OCI-LY1 (cell line): ENCODE measurements around the gene ZMIZ1.

Experiments
- H2AFZ ChIP-seq: fragments of 200-600 bp; sonication (generic), shearing (Covaris generic); 2 replicates; pipeline ENCODE4 v1.6.0; 2014; ENCODE audit warnings: antibody characterized with exemption, mild to moderate bottlenecking, low read length
- H3F3A ChIP-seq: fragments of 200-600 bp; sonication (generic), shearing (Covaris generic); 2 replicates; pipeline ENCODE4 v1.6.0; 2014; ENCODE audit warnings: mild to moderate bottlenecking, antibody characterized with exemption, low read length, moderate library complexity; ENCODE audit not compliant: insufficient read depth
- H3K27ac ChIP-seq: fragments of 200-600 bp; sonication (generic); 2 replicates; pipeline ENCODE4 v1.5.1; 2014; ENCODE audit warnings: low read length, mixed run types, mild to moderate bottlenecking, low read depth; ENCODE audit not compliant: poor library complexity, severe bottlenecking
- H3K27me3 ChIP-seq: fragments of 200-600 bp; sonication (generic); 2 replicates; pipeline ENCODE4 v1.6.0; 2014; ENCODE audit warnings: antibody characterized with exemption, mild to moderate bottlenecking, low read length, moderate library complexity; ENCODE audit not compliant: insufficient read depth
- H3K36me3 ChIP-seq: fragments of 200-600 bp; sonication (generic); 2 replicates; pipeline ENCODE4 v1.6.1; 2014; ENCODE audit warnings: mild to moderate bottlenecking, antibody characterized with exemption, low read length, moderate library complexity, mixed read lengths; ENCODE audit not compliant: insufficient read depth
- H3K4me1 ChIP-seq: fragments of 200-600 bp; sonication (generic); 2 replicates; pipeline ENCODE4 v1.5.1; 2014; ENCODE audit warnings: mild to moderate bottlenecking, low read length, moderate library complexity; ENCODE audit not compliant: insufficient read depth, severe bottlenecking
- H3K4me2 ChIP-seq: fragments of 200-600 bp; sonication (generic), shearing (Covaris generic); 2 replicates; pipeline ENCODE4 v1.6.1; 2014; ENCODE audit warnings: low read length
- H3K4me3 ChIP-seq: fragments of 200-600 bp; sonication (generic); 2 replicates; pipeline ENCODE4 v1.5.1; 2014; ENCODE audit warnings: low read length, low read depth, mild to moderate bottlenecking, mixed read lengths; ENCODE audit not compliant: poor library complexity, severe bottlenecking
- H3K79me2 ChIP-seq: fragments of 200-600 bp; shearing (Covaris generic); 2 replicates; pipeline ENCODE4 v1.6.1; 2016; ENCODE audit warnings: mixed run types, low read length, mixed read lengths; ENCODE audit not compliant: insufficient read depth
- H3K9ac ChIP-seq: fragments of 200-600 bp; sonication (generic), shearing (Covaris generic); 2 replicates; pipeline ENCODE4 v1.6.1; 2014; ENCODE audit warnings: mild to moderate bottlenecking, low read length, mixed read lengths
- H3K9me2 ChIP-seq: fragments of 200-600 bp; sonication (generic), shearing (Covaris generic); 2 replicates; pipeline ENCODE4 v1.6.1; 2014; ENCODE audit warnings: low read depth, mild to moderate bottlenecking, low read length, mixed read lengths
- H3K9me3 ChIP-seq: fragments of 200-600 bp; shearing (Covaris generic); 2 replicates; pipeline ENCODE4 v1.6.1; 2014; ENCODE audit warnings: low read length, mixed read lengths
- H4K20me1 ChIP-seq: fragments of 200-600 bp; sonication (generic), shearing (Covaris generic); 2 replicates; pipeline ENCODE4 v1.6.0; 2016; ENCODE audit warnings: mild to moderate bottlenecking, low read length; ENCODE audit not compliant: insufficient read depth
- EZH2 ChIP-seq: fragments of 200-600 bp; sonication (generic), shearing (Covaris generic); IDR thresholded peaks from 2 replicates; pipeline ENCODE4 v1.8.0; 2017; ENCODE audit warnings: borderline replicate concordance, mixed run types, mild to moderate bottlenecking, antibody characterized with exemption, low read length, moderate library complexity, mixed read lengths
- TF ChIP-seq, protein P1 (sequence below): fragments of 200-600 bp; sonication (generic), shearing (Covaris generic); IDR thresholded peaks from 2 replicates; pipeline ENCODE4 v1.5.1; 2017; ENCODE audit warnings: mild to moderate bottlenecking, antibody characterized with exemption, low read length, moderate library complexity, mixed read lengths

ZMIZ1 gene

DNA sequence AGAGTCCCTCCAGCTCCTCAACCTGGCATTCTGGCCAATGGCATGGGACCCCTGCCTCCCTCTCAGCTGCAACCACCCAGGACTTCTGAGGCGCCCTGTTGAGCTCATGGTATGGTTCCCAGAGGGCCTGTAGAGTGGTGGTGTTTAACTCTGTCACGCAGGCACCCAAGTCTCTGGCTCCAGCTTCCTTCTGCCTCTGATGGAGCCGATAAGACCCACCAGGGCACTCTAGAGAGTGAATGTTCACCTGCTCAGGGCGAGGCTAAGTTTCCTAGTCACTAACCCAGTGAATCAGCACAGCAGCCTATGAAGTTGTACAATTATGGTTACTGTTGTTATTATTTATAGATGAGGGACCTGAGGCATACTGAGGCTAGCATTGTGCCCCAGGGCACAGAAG is 120.4 kb downstream of the ZMIZ1 start:
- no peak overlapping the region for H3K4me3 ChIP-seq
- no peaks in the 10 kb centered on the region for H3K9me2 ChIP-seq
- no peaks in the 10 kb centered on the region for H3K36me3 ChIP-seq
- no peak overlapping the region for H3K9ac ChIP-seq
- no peak overlapping the region for H2AFZ ChIP-seq
- H3K9me3 ChIP-seq, result no peaks in the 10 kb centered on the region
- no peak overlapping the region for H3K27ac ChIP-seq
- no peak overlapping the region for H3K4me2 ChIP-seq
- H3F3A ChIP-seq, result no peaks in the 10 kb centered on the region
- H3K27me3 ChIP-seq, result no peaks in the 10 kb centered on the region; the same call in 1 of the 2 replicates
- no peaks in the 10 kb centered on the region for H3K79me2 ChIP-seq
- no peaks in the 10 kb centered on the region for H4K20me1 ChIP-seq
- no peaks in the 10 kb centered on the region for H3K4me1 ChIP-seq
- no peak for TF ChIP-seq EZH2
- TF ChIP-seq, protein P1, sequence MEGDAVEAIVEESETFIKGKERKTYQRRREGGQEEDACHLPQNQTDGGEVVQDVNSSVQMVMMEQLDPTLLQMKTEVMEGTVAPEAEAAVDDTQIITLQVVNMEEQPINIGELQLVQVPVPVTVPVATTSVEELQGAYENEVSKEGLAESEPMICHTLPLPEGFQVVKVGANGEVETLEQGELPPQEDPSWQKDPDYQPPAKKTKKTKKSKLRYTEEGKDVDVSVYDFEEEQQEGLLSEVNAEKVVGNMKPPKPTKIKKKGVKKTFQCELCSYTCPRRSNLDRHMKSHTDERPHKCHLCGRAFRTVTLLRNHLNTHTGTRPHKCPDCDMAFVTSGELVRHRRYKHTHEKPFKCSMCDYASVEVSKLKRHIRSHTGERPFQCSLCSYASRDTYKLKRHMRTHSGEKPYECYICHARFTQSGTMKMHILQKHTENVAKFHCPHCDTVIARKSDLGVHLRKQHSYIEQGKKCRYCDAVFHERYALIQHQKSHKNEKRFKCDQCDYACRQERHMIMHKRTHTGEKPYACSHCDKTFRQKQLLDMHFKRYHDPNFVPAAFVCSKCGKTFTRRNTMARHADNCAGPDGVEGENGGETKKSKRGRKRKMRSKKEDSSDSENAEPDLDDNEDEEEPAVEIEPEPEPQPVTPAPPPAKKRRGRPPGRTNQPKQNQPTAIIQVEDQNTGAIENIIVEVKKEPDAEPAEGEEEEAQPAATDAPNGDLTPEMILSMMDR, result no peak

DNA sequence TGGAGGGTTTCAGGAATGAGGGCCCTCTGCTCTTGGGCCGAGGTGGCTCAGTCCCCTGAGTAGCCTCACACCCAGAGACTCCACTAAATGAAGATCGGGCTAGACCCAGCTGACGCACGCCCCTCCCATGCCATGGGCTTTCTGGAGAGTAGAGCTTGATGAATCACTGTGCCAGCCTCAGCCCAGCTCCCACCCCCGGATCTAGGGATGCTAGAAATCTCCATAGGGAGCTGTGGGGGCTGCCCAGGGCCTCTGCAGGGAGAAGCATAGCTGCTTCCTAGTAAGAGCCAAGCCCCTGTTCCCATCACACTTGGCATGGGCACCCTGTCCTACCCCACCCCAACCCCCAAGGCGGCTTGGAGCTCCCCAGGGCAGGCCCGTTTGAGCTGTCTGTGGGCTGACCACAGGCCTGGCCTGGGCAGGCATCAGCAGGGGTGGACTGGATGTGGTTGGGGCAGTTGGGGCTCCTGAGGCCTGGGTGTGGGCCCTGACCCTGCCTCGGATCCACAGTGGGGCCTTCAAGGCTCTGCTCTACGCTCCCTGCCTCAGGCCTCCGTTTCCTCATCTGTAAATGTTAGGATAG is 121.2 kb downstream of the ZMIZ1 start:
- no peak overlapping the region for H3K27ac ChIP-seq
- no peaks in the 10 kb centered on the region for H3K36me3 ChIP-seq
- H3K4me2 ChIP-seq, result no peak overlapping the region
- no peaks in the 10 kb centered on the region for H3K9me3 ChIP-seq
- no peaks in the 10 kb centered on the region for H4K20me1 ChIP-seq
- no peaks in the 10 kb centered on the region for H3K4me1 ChIP-seq
- H3F3A ChIP-seq, result no peaks in the 10 kb centered on the region
- TF ChIP-seq, protein P1, result no peak
- TF ChIP-seq EZH2, result no peak
- no peaks in the 10 kb centered on the region for H3K9me2 ChIP-seq
- no peaks in the 10 kb centered on the region for H3K79me2 ChIP-seq
- H2AFZ ChIP-seq, result no peak overlapping the region
- H3K9ac ChIP-seq, result no peak overlapping the region
- no peak overlapping the region for H3K4me3 ChIP-seq
- no peaks in the 10 kb centered on the region; the same call in 1 of the 2 replicates for H3K27me3 ChIP-seq

DNA sequence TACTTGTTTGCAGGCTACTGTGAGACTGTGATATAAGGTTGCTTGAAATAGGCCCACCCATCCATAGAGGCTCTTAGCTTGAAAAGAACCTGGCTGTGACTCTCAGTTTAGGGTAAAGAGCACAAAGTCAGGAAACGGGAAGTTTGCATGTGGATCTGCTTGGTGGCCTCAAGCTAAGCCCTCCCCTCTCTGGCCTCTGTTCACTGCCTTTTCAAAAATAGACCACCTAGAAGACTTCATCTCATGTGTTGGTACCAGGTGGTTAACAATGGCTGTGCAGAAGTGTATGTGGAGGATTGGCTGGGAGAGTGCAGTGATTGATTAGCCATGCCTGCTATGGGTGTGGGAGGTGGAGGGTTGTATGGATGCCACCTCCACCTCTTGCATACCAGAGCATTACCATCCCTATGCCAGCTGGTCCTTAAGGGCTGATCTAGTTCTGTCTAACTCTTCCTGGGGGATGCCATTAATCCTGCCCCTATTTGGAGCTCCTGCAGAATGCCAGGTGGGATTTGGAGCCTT is 122.0 kb downstream of the ZMIZ1 start:
- Histone ChIP-seq H3K4me3 (no peak overlapping the region), H3K36me3 (no peaks in the 10 kb centered on the region), H3K27ac (no peak overlapping the region), H3F3A (no peaks in the 10 kb centered on the region), H3K27me3 (no peaks in the 10 kb centered on the region; the same call in 1 of the 2 replicates), H3K9ac (no peak overlapping the region), H3K4me2 (no peak overlapping the region), H4K20me1 (no peaks in the 10 kb centered on the region), H2AFZ (no peak overlapping the region), H3K4me1 (no peaks in the 10 kb centered on the region), H3K9me2 (no peaks in the 10 kb centered on the region), H3K79me2 (no peaks in the 10 kb centered on the region), H3K9me3 (no peaks in the 10 kb centered on the region)
- TF ChIP-seq, protein P1, result no peak
- TF ChIP-seq EZH2, result no peak
